GM19025 (cell line): ENCODE measurements around the gene S100A3.
"Not testable (repeated sequence)": the region's sequence is repeated elsewhere in the genome, so short reads cannot be mapped to it uniquely, and the experiment has no call there.

Source experiments
- ATAC-seq: cut with Tn5 transposase; IDR thresholded peaks from one replicate; pipeline ENCODE4 v1.9.1; 2021; ENCODE audit warnings: mild to moderate bottlenecking, low read depth, moderate library complexity; ENCODE audit not compliant: unreplicated experiment

Gene S100A3, protein sequence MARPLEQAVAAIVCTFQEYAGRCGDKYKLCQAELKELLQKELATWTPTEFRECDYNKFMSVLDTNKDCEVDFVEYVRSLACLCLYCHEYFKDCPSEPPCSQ

DNA sequence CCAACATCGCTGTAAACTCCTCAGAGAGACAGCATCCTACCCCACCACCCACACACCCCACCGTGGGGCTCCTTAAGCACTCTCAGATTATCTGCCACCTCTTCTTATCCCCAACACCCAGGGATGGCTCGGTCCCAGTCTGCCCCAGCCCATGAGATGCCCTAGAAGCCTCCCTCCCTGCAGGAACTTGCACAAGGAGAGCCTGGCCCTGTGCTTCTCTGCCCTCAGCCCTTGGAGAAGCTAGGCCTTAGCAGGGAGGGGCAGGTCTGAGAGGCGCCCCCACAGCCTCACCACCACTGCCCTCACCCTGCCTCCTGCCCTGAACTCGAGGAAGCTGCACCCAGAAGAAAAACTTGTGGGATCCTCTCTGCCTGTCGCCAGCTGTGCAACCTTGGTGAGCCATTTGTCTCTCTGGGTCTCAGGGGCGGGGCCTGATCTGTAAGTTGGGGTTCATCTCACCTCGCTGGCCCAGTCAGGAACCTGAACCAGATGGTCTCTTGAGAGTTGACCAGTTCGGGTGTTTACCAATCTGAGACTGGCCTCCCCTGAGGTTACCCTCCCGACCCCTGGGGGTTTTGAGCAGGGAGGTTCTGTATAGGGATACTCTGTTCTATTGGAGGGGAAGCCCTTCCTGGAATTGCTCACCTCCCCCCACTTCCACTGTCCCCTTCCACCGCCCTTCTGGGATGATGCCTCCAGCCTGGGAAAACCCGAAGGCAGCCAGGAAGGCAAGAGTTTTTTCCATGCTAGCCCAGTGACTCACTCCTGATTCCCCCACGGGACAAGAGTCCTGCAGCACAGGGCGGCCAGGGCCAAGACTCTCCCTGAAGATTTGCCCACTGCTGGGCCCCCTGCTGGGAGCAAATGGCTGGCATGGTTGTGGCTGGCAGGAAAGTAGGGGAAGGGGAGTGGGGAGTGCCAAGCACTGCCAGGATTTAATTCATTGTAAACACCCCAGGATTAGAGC lies at the start of gene S100A3:
Gene S100A3, minus strand, starts transcription at position 537 of the 967 bp plus-strand sequence. CDS start 773 bp downstream, outside the sequence.
- no peak for ATAC-seq

DNA sequence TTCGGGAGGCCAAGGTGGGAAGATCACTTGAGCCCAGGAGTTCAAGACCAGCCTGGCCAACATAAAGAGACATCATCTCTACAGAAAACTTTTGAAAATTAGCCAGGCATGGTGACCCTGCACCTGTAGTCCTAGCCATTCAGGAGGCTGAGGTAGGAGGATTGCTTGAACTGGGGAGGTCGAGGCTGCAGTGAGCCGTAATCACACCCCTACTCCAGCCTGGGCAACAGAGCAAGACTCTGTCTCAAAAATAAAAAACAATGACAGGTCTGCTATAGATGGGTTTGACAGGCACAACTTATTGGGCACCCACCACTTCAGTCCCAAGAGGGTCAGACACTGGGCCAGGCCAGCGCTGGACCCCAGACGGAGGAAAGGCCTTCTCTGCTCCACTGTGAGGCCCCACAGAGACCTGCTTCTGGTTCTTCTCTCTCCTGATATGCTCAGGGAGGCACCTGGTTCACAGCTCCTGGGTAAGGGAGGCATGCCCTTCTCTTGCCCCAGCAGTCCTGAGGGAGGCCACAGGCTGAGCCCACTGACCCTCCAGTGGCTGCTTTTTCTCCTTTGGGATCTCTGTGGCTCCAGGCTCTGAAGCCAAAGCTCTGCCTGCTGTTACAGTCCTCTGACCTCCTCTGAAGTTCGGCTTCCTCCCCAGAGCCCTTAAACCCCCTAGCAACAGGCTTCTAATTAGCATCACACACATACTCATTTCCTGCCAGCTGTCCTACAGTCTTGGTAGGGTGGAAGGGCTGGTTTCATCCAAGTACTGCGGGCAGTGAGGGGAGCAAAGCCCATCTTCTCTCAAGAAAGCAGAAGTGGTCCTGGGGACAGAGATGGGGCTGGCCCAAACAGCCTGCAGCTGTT lies 49.5 kb upstream of the S100A3 start:
- peak; percentile 99 for ATAC-seq

DNA sequence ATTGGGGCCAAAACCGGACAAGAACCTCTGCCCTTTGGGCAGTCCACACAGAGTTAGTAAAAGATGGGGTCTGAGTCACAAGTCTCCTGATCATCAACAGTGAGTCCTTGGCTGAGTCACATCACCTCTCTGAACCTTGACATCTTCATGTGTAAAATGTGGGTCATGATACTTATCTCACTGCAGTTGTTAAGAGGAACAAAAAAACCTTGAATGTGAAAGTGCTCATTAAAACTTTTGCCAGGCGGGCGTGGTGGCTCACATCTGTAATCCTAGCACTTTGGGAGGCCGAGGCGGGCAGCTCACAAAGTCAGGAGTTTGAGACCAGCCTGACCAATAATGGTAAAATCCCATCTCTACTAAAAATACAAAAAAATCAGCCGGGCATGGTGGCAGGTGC lies 48.1 kb upstream of the S100A3 start:
- no peak for ATAC-seq

DNA sequence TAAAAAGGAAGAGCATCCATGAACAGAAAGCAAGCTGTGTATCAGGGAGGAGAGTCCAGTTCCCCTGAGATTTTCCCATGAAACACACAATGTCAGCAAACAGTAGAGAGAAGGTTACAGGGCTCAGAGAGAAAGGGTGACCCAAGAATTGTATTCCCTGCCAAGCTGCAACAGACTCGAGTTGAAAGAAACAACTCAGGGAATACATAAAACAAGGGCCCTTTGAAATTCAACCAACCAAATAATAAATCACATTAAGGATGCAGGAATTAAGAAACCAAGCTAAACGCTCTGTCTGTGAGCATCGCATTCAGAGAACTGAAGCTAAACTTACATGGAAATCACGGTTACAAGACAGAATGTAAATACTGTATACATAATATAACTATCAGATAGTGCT lies 43.7 kb upstream of the S100A3 start:
- no peak for ATAC-seq

DNA sequence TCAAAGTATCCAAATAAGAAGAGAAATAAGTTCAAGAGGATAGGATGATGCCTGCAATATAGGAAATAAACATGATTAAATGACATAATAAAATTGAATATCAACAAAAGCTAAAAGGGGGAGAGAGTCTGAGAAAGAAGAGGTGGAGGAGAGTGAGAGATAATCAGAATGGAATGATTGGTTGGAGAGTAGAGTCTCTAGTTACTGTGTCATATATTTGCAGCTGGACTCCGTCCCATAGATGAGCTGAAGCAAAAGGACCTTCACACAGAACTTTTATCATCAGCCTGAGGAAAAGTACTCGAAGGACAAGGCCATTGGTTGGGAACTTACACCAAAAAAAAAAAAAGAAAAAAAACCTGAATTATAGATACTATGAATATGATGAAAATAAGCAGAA lies 39.4 kb upstream of the S100A3 start:
- no peak for ATAC-seq

DNA sequence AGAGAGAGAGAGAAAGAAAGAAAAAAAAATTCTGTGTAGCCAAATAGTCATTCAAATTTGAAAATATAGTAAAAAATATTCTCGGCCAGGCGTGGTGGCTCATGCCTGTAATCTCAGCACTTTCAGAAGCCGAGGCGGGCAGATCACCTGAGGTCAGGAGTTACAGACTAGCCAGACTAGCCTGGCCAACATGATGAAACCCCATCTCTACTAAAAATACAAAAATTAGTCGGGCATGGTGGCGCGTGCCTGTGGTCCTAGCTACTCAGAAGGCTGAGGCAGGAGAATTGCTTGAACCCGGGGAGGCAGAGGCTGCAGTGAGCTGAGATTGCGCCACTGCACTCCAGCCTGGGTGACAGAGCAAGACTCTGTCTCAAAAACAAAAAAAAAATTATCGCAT lies 39.0 kb upstream of the S100A3 start:
- not testable (repeated sequence) for ATAC-seq

DNA sequence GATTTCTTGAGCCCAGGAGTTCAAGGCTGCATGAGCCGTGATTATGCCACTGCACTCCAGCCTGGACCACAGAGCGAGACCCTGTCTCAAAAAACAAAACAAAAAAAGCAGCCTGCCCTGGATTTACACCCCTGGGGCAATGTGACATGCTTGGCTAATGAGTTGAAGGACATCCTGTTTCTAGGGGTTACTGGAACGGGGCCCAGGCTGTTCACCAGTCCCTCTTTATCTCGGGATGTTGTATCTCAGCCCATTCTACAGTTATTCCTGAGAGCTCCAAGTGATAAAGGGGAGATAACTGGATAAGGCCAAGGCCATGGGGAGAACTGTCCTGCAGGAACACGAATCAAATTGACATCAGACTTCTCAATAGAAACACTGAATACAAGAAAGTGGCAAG lies 38.3 kb upstream of the S100A3 start:
- no peak for ATAC-seq

DNA sequence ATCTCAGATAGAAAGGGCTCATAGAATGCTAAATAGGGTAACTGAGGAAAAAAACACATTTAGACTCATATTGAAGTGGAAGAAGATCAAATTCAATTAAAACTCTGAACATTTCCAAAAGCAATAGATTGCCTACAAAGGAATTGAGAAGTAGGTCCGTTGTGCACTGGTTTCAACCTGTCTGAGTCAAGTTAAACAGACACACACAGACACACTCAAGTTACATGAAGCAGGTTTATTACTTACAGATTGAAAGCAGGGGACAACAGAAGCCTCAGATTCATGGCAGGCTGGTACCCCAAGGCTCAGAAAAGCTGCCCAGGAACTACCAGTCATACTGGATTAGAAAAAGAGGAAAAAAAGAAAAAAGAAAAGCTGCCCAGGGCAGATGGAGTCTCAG lies 37.3 kb upstream of the S100A3 start:
- ATAC-seq = no peak

DNA sequence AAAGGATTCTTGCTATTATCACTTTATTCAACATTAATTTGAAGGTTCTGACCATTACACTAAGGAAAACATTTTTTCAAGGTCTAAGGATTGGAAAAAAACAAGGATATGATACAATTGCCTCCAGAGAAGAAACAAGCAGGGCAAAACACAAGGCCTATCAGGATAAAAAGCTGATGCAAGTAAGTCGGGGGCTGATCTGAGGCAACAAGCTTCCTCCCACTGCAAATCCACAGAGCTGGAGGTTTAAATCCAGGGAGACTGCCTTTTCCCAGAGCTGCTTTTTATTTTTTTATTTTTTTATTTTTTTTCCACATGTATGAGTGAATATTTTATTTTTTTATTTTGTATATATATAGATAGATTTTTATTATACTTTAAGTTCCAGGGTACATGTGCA lies 35.9 kb upstream of the S100A3 start:
- no peak for ATAC-seq

DNA sequence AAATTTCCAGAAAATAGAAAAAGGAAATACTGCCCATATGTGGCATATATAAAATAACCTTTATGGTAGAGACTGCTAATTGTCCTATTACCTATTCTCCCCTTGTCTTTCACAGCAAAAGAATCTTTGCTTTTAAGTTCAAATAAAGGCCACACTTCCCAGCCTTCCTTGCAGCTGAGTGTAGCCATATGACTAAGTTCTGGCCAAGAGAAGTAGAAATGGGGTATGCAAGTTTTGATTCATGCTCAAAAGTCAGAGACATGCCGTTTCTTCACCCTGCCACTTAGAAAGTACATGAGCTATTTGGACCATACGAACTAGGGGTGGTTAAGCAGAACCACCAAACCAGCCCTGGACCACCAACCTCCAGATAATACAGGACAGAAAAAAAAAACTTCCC lies 34.9 kb upstream of the S100A3 start:
- no peak for ATAC-seq

DNA sequence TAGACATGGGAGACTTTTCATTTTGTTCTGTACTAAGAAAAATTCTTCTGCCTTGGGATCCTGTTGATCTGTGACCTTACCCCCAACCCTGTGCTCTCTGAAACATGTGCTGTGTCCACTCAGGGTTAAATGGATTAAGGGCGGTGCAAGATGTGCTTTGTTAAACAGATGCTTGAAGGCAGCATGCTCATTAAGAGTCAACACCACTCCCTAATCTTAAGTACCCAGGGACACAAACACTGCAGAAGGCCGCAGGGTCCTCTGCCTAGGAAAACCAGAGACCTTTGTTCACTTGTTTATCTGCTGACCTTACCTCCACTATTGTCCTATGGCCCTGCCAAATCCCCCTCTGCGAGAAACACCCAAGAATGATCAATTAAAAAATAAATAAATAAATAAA lies 34.5 kb upstream of the S100A3 start:
- not testable (repeated sequence) for ATAC-seq

DNA sequence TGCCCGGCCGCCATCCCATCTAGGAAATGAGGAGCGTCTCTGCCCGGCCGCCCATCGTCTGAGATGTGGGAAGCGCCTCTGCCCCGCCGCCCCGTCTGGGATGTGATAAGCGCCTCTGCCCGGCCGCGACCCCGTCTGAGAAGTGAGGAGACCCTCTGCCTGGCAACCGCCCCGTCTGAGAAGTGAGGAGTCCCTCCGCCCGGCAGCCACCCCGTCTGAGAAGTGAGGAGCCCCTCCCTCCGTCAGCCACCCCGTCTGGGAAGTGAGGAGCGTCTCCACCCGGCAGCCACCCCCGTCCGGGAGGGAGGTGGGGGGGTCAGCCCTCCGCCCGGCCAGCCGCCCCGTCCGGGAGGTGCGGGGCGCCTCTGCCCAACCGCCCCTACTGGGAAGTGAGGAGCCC lies 33.8 kb upstream of the S100A3 start:
- ATAC-seq = not testable (repeated sequence)

DNA sequence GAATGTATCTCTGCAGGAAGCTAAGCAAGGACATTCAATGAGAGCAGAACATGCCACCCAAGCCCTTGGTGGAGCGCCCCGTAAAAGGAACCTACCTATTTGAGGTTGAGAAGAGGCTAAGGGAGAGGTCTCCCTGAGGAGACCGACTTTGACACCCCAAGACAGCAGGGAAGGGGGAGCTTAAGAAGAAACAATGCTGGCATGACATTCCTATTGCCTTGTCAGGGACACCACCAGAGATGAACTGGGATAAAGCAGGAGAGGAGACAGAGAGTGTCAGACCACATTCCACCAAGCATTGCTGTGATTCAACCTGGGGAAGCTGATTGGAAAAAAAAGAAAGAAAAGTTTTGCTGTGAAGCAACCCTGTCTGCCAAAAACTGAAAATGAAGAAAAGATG lies 29.9 kb upstream of the S100A3 start:
- no peak for ATAC-seq

DNA sequence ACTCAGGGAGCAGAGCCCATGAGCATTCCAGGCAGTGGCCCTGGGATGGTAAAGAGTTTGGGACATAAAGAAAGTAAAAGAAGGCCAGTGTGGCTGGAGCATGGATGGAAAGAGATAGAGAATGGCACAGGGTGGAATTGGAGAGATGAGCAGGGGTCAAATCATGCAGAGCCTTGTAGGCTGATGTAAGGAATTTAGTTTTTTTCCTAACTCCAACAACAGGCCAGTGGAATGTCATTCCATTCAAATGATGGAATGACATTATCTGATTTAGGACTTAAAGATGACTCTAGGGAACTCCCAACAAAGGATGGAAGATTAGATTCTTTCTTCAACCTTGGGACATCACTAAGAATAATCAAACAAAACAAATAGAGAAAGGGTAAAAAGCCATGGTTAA lies 29.4 kb upstream of the S100A3 start:
- no peak for ATAC-seq

DNA sequence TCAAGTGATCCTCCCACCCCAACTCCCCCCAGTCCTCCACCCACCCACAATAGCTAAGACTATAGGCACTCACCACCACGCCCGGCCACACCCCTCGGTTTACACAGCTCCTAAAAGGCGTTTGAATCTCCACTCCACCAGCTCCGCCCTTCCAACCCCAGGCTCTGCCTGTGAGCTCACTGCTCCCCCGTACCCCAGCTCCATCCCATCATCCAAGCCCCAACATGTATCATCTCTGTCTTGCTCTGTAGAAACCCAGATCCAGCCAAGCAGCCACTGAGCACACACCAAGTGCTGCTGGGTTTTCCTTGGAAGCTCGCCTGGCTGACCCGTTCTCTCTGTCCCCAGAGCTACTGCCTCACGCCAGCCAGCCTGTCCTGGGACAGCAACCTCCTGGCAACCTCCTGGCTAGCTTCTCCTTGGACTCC lies 28.6 kb upstream of the S100A3 start:
- no peak for ATAC-seq

DNA sequence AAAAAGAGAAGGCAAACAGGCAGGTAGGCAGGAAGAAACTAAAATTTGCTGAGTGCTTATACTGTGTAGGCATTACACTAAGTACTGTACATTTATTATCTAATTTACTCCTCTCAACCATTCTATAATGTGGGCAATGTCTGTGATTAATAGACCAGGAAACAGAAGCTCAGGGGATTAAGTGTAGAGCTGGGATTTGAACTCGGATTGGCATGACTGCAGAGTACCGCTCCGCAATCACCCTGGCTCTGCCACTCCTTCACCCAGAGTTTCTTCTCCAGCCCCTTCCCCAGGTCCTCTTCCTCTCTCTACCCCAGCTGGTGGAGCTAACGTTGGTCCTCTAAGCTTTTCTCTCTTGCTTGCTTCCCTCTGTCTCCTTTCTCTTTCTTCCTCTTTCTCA lies 28.1 kb upstream of the S100A3 start:
- no peak for ATAC-seq

DNA sequence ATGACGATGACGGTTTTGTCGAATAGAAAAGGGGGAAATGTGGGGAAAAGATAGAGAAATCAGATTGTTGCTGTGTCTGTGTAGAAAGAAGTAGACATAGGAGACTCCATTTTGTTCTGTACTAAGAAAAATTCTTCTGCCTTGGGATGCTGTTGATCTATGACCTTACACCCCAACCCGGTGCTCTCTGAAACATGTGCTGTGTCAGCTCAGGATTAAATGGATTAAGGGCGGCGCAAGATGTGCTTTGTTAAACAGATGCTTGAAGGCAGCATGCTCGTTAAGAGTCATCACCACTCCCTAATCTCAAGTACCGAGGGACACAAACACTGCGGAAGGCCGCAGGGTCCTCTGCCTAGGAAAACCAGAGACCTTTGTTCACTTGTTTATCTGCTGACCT lies 26.4 kb upstream of the S100A3 start:
- not testable (repeated sequence) for ATAC-seq

DNA sequence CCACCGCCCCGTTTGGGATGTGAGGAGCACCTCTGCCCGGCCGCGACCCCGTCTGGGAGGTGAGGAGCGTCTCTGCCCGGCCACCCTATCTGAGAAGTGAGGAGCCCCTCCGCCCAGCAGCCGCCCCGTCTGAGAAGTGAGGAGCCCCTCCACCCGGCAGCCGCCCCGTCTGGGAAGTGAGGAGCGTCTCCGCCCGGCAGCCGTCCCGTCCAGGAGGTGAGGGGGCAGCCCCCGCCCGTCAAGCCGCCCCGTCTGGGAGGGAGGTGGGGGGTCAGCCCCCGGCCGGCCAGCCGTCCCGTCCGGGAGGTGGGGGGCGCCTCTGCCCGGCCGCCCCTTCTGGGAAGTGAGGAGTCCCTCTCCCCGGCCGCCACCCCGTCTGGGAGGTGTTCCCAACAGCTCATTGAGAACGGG lies 26.0 kb upstream of the S100A3 start:
- ATAC-seq = not testable (repeated sequence)

DNA sequence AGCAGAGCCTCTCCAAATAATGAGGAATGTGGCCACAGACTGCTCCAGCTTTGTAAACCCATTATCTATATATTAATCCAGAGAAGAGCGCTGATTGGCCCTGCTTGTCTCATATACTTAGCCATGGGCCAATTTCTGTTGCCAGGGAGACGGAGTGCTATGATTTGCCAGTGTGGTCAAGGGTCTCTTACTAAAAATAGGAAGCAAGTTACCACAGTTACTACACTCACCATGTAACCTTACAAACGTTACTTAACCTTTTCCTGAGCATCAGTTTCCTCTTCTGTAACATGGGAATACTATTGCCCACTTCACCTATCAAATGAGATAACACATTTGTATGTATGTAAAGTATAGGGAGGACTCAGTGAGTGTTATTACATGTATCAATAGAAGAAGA lies 24.3 kb upstream of the S100A3 start:
- ATAC-seq = no peak

DNA sequence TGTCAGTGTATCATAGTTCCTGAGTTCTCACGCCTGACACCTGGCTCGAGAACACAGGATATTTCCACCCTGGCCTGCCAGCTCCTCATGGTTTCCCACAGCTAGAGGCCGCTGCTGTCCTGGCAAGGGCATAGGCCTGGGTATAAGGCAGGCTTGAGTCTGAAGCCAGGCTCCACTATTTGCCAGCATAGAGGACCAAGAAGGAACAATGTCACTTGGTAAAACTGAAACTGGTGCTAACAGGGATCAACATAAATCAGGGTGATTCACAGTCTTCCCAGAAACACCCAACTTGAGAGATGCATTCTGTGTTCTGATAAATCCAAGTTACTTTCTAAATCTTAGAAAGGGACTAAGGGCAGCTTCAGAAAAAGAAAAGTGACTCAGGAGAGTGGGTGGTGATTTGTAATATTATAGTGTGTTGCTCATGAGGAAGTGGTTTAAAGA lies 23.5 kb upstream of the S100A3 start:
- ATAC-seq = peak; percentile 58

DNA sequence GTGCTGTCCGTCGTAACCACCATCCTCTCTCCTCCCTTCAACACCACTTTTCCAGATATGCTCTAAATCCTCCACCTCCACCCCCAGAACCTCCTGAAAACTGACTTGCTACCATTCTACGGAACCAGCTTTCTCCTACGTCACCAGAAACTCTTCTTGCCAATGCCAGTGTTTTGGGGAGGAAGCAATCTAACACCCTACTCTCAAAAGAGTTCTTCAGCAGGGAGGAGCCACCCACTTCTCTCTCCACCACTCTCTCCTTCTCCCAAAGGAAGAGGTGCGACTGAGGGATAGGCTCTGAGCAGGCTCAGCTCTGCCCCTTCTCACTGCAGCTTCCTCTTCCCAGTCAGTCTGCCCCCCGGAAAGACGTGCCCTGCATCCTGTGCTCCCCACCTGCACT lies 22.6 kb upstream of the S100A3 start:
- ATAC-seq = no peak
